GM19455 (cell line): Measurements from ENCODE around the gene CSF1R.
"Not testable (repeated sequence)": the region's sequence is repeated elsewhere in the genome, so short reads cannot be mapped to it uniquely, and the experiment has no call there.

Experiments used
- ATAC-seq: cut with Tn5 transposase; IDR thresholded peaks from one replicate; pipeline ENCODE4 v1.9.1; 2021; ENCODE audit not compliant: unreplicated experiment

The CSF1R gene

GRCh38 chr5:150056075-150056443, 30.3 kb downstream of the CSF1R start:
- ATAC-seq = no peak

GRCh38 chr5:150055326-150056074, 30.9 kb downstream of the CSF1R start:
- ATAC-seq = no peak

GRCh38 chr5:150054569-150054968, 31.8 kb downstream of the CSF1R start:
- no peak for ATAC-seq

- ATAC-seq = no peak
These were observed 32.5 kb downstream of the CSF1R start for GRCh38 chr5:150053713-150054392.

GRCh38 chr5:150052956-150053712, 33.2 kb downstream of the CSF1R start:
- ATAC-seq = no peak

GRCh38 chr5:150052226-150052955, 34.0 kb downstream of the CSF1R start:
- ATAC-seq = no peak

- ATAC-seq = no peak
These were observed 34.6 kb downstream of the CSF1R start for GRCh38 chr5:150051657-150052195.

GRCh38 chr5:150050172-150050811, 36.1 kb downstream of the CSF1R start:
- not testable (repeated sequence) for ATAC-seq

- ATAC-seq = no peak
These were observed 40.3 kb downstream of the CSF1R start for GRCh38 chr5:150046031-150046430.

- ATAC-seq = no peak
These were observed 40.8 kb downstream of the CSF1R start for GRCh38 chr5:150045549-150045948.

GRCh38 chr5:150044712-150045111, 41.6 kb downstream of the CSF1R start:
- ATAC-seq = no peak

GRCh38 chr5:150044329-150044681, 42.0 kb downstream of the CSF1R start:
- ATAC-seq = no peak

GRCh38 chr5:150043657-150044328, 42.6 kb downstream of the CSF1R start:
- no peak for ATAC-seq

- ATAC-seq = no peak
These were observed 43.9 kb downstream of the CSF1R start for GRCh38 chr5:150042459-150042858.

- no peak for ATAC-seq
These were observed 47.8 kb downstream of the CSF1R start for GRCh38 chr5:150038547-150038946.

GRCh38 chr5:150036513-150036912, 49.8 kb downstream of the CSF1R start:
- ATAC-seq = no peak

- peak; percentile 60 for ATAC-seq
These were observed 51.0 kb downstream of the CSF1R start for GRCh38 chr5:150035139-150035895.

GRCh38 chr5:150034662-150035061, 51.7 kb downstream of the CSF1R start:
- ATAC-seq = no peak

GRCh38 chr5:150033334-150033733, 53.0 kb downstream of the CSF1R start:
- no peak for ATAC-seq
